H9 (cell line): ENCODE results near the gene CDS2. TPM values are rescaled to one million over a fixed set of nuclear protein-coding genes. Genes with fewer than 3 reads are reported as not detected.

Experiments used
- DNase-seq: peaks from one replicate; pipeline ENCODE4 v3.0.0-alpha.2; 2017
- H2AFZ ChIP-seq: one replicate; pipeline ENCODE4 v1.6.1; 2013; ENCODE audit warnings: mild to moderate bottlenecking, low read length, control low read depth, moderate library complexity
- H2AK5ac ChIP-seq: 2 replicates; pipeline ENCODE4 v1.6.1; 2013; ENCODE audit warnings: low read length, control low read depth, mixed read lengths; ENCODE audit not compliant: insufficient read length
- H2BK120ac ChIP-seq: one replicate; pipeline ENCODE4 v1.6.1; 2013; ENCODE audit warnings: low read depth, mild to moderate bottlenecking, low read length, control low read depth, inconsistent platforms; ENCODE audit not compliant: poor library complexity, severe bottlenecking
- H2BK12ac ChIP-seq: 2 replicates; pipeline ENCODE4 v1.6.1; 2013; ENCODE audit warnings: low read length, control low read depth, mixed read lengths, low read depth; ENCODE audit not compliant: insufficient read length
- H2BK15ac ChIP-seq: 2 replicates; pipeline ENCODE4 v1.6.1; 2013; ENCODE audit warnings: low read depth, low read length, control low read depth
- H2BK20ac ChIP-seq: one replicate; pipeline ENCODE4 v1.6.1; 2013; ENCODE audit warnings: low read depth, mild to moderate bottlenecking, low read length, control low read depth, inconsistent platforms; ENCODE audit not compliant: poor library complexity, severe bottlenecking
- H2BK5ac ChIP-seq: 2 replicates; pipeline ENCODE4 v1.6.1; 2013; ENCODE audit warnings: low read length, control low read depth, mixed read lengths; ENCODE audit not compliant: insufficient read length
- H3K14ac ChIP-seq: 2 replicates; pipeline ENCODE4 v1.6.1; 2013; ENCODE audit warnings: low read length, control low read depth; ENCODE audit not compliant: insufficient read depth
- H3K18ac ChIP-seq: 2 replicates; pipeline ENCODE4 v1.6.1; 2013; ENCODE audit warnings: low read depth, mild to moderate bottlenecking, mixed read lengths, low read length, control low read depth; ENCODE audit not compliant: insufficient read length
- H3K23ac ChIP-seq: 2 replicates; pipeline ENCODE4 v1.6.1; 2013; ENCODE audit warnings: low read length, control low read depth, mixed read lengths, low read depth; ENCODE audit not compliant: insufficient read length
- H3K23me2 ChIP-seq: 2 replicates; pipeline ENCODE4 v1.6.1; 2013; ENCODE audit warnings: low read depth, mild to moderate bottlenecking, mixed read lengths, low read length, control low read depth; ENCODE audit not compliant: insufficient read length, poor library complexity, severe bottlenecking
- H3K27ac ChIP-seq: 2 replicates; pipeline ENCODE4 v1.5.1; 2013; ENCODE audit warnings: low read length, control low read depth, mixed read lengths, low read depth; ENCODE audit not compliant: insufficient read length
- H3K27me3 ChIP-seq: 2 replicates; pipeline ENCODE4 v1.6.1; 2013; ENCODE audit warnings: low read length, control low read depth, inconsistent platforms; ENCODE audit not compliant: insufficient read depth
- H3K4ac ChIP-seq: 2 replicates; pipeline ENCODE4 v1.6.1; 2013; ENCODE audit warnings: low read depth, mild to moderate bottlenecking, control low read depth, inconsistent platforms, low read length, moderate library complexity
- H3K4me1 ChIP-seq: 2 replicates; pipeline ENCODE4 v1.6.1; 2013; ENCODE audit warnings: low read length, control low read depth, inconsistent platforms; ENCODE audit not compliant: insufficient read depth
- H3K4me2 ChIP-seq: 2 replicates; pipeline ENCODE4 v1.6.1; 2013; ENCODE audit warnings: low read length, control low read depth, mixed read lengths; ENCODE audit not compliant: insufficient read length, insufficient read depth
- H3K56ac ChIP-seq: 2 replicates; pipeline ENCODE4 v1.6.1; 2013; ENCODE audit warnings: low read depth, mild to moderate bottlenecking, mixed read lengths, low read length, control low read depth; ENCODE audit not compliant: insufficient read length
- H3K79me1 ChIP-seq: 2 replicates; pipeline ENCODE4 v1.6.1; 2013; ENCODE audit warnings: low read depth, mild to moderate bottlenecking, moderate library complexity, low read length, control low read depth, inconsistent platforms; ENCODE audit not compliant: insufficient read depth, poor library complexity, severe bottlenecking
- H3K79me2 ChIP-seq: 2 replicates; pipeline ENCODE4 v1.6.1; 2013; ENCODE audit warnings: low read length, control low read depth, inconsistent platforms; ENCODE audit not compliant: insufficient read depth
- H3K9ac ChIP-seq: 2 replicates; pipeline ENCODE4 v1.6.1; 2013; ENCODE audit warnings: low read length, control low read depth, mixed read lengths; ENCODE audit not compliant: insufficient read length; ENCODE audit errors: extremely low read depth
- H3K9me3 ChIP-seq: one replicate; pipeline ENCODE4 v1.6.1; 2013; ENCODE audit warnings: low read depth, low read length, inconsistent platforms; ENCODE audit not compliant: control insufficient read depth
- H3T11ph ChIP-seq: one replicate; pipeline ENCODE4 v1.6.1; 2013; ENCODE audit warnings: mild to moderate bottlenecking, low read length, control low read depth, inconsistent platforms
- H4K20me1 ChIP-seq: one replicate; pipeline ENCODE4 v1.6.1; 2013; ENCODE audit not compliant: control insufficient read depth, insufficient read length, insufficient read depth
- H4K5ac ChIP-seq: 2 replicates; pipeline ENCODE4 v1.6.1; 2013; ENCODE audit warnings: low read depth, mild to moderate bottlenecking, mixed read lengths, low read length, control low read depth; ENCODE audit not compliant: insufficient read length
- H4K8ac ChIP-seq: replicated peaks from 2 replicates; pipeline ENCODE4 v1.6.1; 2013; ENCODE audit warnings: low read length, control low read depth, mixed read lengths, low read depth; ENCODE audit not compliant: insufficient read length
- H4K91ac ChIP-seq: 2 replicates; pipeline ENCODE4 v1.6.1; 2013; ENCODE audit warnings: low read depth, mild to moderate bottlenecking, moderate library complexity, mixed read lengths, low read length, control low read depth; ENCODE audit not compliant: insufficient read length
- H3K27ac Mint-ChIP-seq, 3 experiments: 2 replicates in 2 of 3; 3 replicates in 1 of 3; pipeline ENCODE4 v1.8.0; 2020 to 2021; ENCODE audit warnings: mixed read lengths in 3 of 3, mild to moderate bottlenecking in 1 of 3, moderate library complexity in 1 of 3
- H3K27me3 Mint-ChIP-seq: 2 replicates; pipeline ENCODE4 v1.8.0; 2021; ENCODE audit warnings: low read depth, mild to moderate bottlenecking, moderate library complexity, mixed read lengths
- H3K36me3 Mint-ChIP-seq, 3 experiments: 2 replicates in 2 of 3; 3 replicates in 1 of 3; pipeline ENCODE4 v1.8.0; 2020 to 2021; ENCODE audit warnings: low read depth in 3 of 3, mixed read lengths in 3 of 3; ENCODE audit not compliant: insufficient read depth in 1 of 3
- H3K4me1 Mint-ChIP-seq, 2 experiments: 2 replicates each; pipeline ENCODE4 v1.8.0; 2020; ENCODE audit warnings: mixed read lengths in 2 of 2
- H3K4me3 Mint-ChIP-seq, 2 experiments: 2 replicates in 1 of 2; 3 replicates in 1 of 2; pipeline ENCODE4 v1.8.0; 2020 to 2021; ENCODE audit warnings: mild to moderate bottlenecking in 2 of 2, mixed read lengths in 2 of 2, moderate library complexity in 1 of 2
- H3K9me3 Mint-ChIP-seq, 2 experiments: 2 replicates in 1 of 2; 3 replicates in 1 of 2; pipeline ENCODE4 v1.8.0; 2020; ENCODE audit warnings: mild to moderate bottlenecking in 2 of 2, mixed read lengths in 2 of 2, moderate library complexity in 1 of 2
- CTCF ChIP-seq: fragments of 200-600 bp; sonication (generic); conservative IDR thresholded peaks from 3 replicates; pipeline ENCODE4 v1.8.0; 2021; ENCODE audit warnings: antibody characterized with exemption, mild to moderate bottlenecking
- WGBS: extraction: QIAGEN DNeasy Blood & Tissue Kit; methylation state at CpG from one replicate; pipeline ENCODE4 v1.1.7; 2013; ENCODE audit warnings: missing lambda C conversion rate, low lambda C conversion rate, mixed read lengths; ENCODE audit not compliant: insufficient read length; ENCODE audit errors: extremely low coverage; 5-methylcytosine and 5-hydroxymethylcytosine counted together
- total RNA-seq: library from RNA; stranded (reverse); gene quantifications from 2 replicates; pipeline ENCODE4 v1.2.1, GENCODE V29; 2021

Gene CDS2
- total RNA-seq, 1 experiment from 2014 or later, result 63.2 TPM

- Histone ChIP-seq H2BK15ac (no peak overlapping the region), H2AFZ (peak overlapping the region; percentile 4), H3K18ac (peak overlapping the region; percentile 46), H3K4ac (no peak overlapping the region), H3K9ac (peak overlapping the region; percentile 85), H2BK12ac (no peak overlapping the region), H3K79me2 (peaks cover 5% of the 10 kb centered on the region; the same call in 1 of the 2 replicates), H3K27me3 (no peaks in the 10 kb centered on the region), H3K23ac (no peak overlapping the region), H3T11ph (no peak overlapping the region), H3K23me2 (peaks cover 8% of the 10 kb centered on the region), H2BK20ac (no peak overlapping the region), H3K14ac (peak overlapping the region; percentile 80), H3K4me1 (no peaks in the 10 kb centered on the region), H2BK120ac (no peak overlapping the region), H3K27ac (peak overlapping the region; percentile 19), H4K8ac (no peak overlapping the region), H2AK5ac (no peak overlapping the region), H3K56ac (no peak overlapping the region), H4K5ac (peak overlapping the region; percentile 23), H4K20me1 (no peaks in the 10 kb centered on the region), H3K9me3 (no peaks in the 10 kb centered on the region), H2BK5ac (no peak overlapping the region), H3K79me1 (no peaks in the 10 kb centered on the region), H4K91ac (no peak overlapping the region), H3K4me2 (peak overlapping the region; percentile 85)
- Mint-ChIP-seq H3K4me3 (peak overlapping the region; percentile 95), H3K4me1 (peaks cover 16 to 18% of the 10 kb centered on the region in 2 experiments), H3K27me3 (no peaks in the 10 kb centered on the region), H3K9me3 (no peaks in the 10 kb centered on the region), H3K27ac (peak overlapping the region; percentile 93 to 95 (median 95); a peak in 6 of 7 replicates), H3K36me3 (peaks cover 6 to 9% (median 8%) of the 10 kb centered on the region in 3 experiments)
- TF ChIP-seq CTCF, result no peak
- DNase-seq, result peak; percentile 74
- WGBS, result no CpG with 5 or more reads among the region's 44 CpGs
These were observed 523 bp downstream of the CDS2 start for GRCh38 chr20:5127204-5127858.
